ENCODE measurements around the gene UNC13D. TPM values are rescaled to one million over a fixed set of nuclear protein-coding genes. Genes with fewer than 3 reads are reported as not detected.
"Not testable (repeated sequence)": the region's sequence is repeated elsewhere in the genome, so short reads cannot be mapped to it uniquely, and the experiment has no call there.

UNC13D gene
- total RNA-seq, 2 donors from 2014 or later = 7.3 to 15.1 TPM

- DNase-seq (ENCODE audit: low spot score) = peak; percentile 98
- intact Hi-C loops (cut with DNase I) = loop anchor here in 1 of 2 donors (5.0 kb wide), 1 partner anchor 42 kb away; no protein-coding TSS in a partner anchor
These were observed 59.0 kb downstream of the UNC13D start for GRCh38 chr17:75785016-75785890.

- intact Hi-C loops (cut with DNase I) = loop anchor here in 1 of 2 donors (5.0 kb wide), 1 partner anchor 43 kb away; no protein-coding TSS in a partner anchor
- peak; percentile 99 for DNase-seq (ENCODE audit: low spot score)
These were observed 59.7 kb downstream of the UNC13D start, which contains the start of gene UNK for GRCh38 chr17:75784473-75785015. TSS of gene UNK (plus strand) at chr17:75784806. CDS start at chr17:75784881, 75 bp downstream.

GRCh38 chr17:75783803-75784472 lies 60.3 kb downstream of the UNC13D start:
- peak; percentile 85 for DNase-seq (ENCODE audit: low spot score)

GRCh38 chr17:75783069-75783783 lies 61.0 kb downstream of the UNC13D start:
- intact Hi-C loops (cut with DNase I) = no loop called here
- no peak for DNase-seq (ENCODE audit: low spot score)

More at GRCh38 chr17:75783803-75784472, 60.3 kb downstream of the UNC13D start:
- intact Hi-C loops (cut with DNase I) = no loop called here

GRCh38 chr17:75779987-75780889 lies 64.0 kb downstream of the UNC13D start:
- no peak for DNase-seq (ENCODE audit: low spot score)
- intact Hi-C loops (cut with DNase I) = loop anchor here (5.0 to 10.0 kb wide), 2 partner anchors 97 to 895 kb away; partner anchors contain the start of gene TRIM47 (in 1 of the 2)

- intact Hi-C loops (cut with DNase I) = loop anchor here (5.0 to 10.0 kb wide), 2 partner anchors 98 to 895 kb away; partner anchors contain the start of gene TRIM47 (in 1 of the 2)
- DNase-seq (ENCODE audit: low spot score) = peak; percentile 99
These were observed 64.8 kb downstream of the UNC13D start for GRCh38 chr17:75779250-75779986.

GRCh38 chr17:75778861-75779249 lies 65.3 kb downstream of the UNC13D start:
- no peak for DNase-seq (ENCODE audit: low spot score)
- intact Hi-C loops (cut with DNase I) = loop anchor here (5.0 to 10.0 kb wide), 2 partner anchors 98 to 896 kb away; partner anchors contain the start of gene TRIM47 (in 1 of the 2)

GRCh38 chr17:75778066-75778860 lies 65.9 kb downstream of the UNC13D start:
- intact Hi-C loops (cut with DNase I) = loop anchor here (5.0 to 10.0 kb wide), 2 partner anchors 99 to 897 kb away; partner anchors contain the start of gene TRIM47 (in 1 of the 2)
- not testable (repeated sequence) for DNase-seq (ENCODE audit: low spot score)

- intact Hi-C loops (cut with DNase I) = loop anchor here (5.0 to 10.0 kb wide), 2 partner anchors 100 to 897 kb away; partner anchors contain the start of gene TRIM47 (in 1 of the 2)
- no peak for DNase-seq (ENCODE audit: low spot score)
These were observed 66.8 kb downstream of the UNC13D start for GRCh38 chr17:75777296-75777922.

Small RNAs within 50 kb of the gene (microRNA-seq; reads per million reads assigned to microRNA genes)
- 0 to 0.78 reads per million in 2 donors for gene MIR4738 (ENCODE audit: borderline microRNAs expressed in 2 of 2)

Other genes with a start within 250 kb of the UNC13D start
- gene SMIM5, start 211.0 kb downstream of the UNC13D start, total RNA-seq = under 1 TPM; 0.38 to 0.97 TPM
- 10 to 100 TPM; 14.5 to 14.8 TPM for gene RECQL5, start 177.2 kb downstream of the UNC13D start, total RNA-seq
- 10 to 100 TPM; 56.7 to 66.1 TPM for gene SAP30BP, start 177.1 kb downstream of the UNC13D start, total RNA-seq
- gene ITGB4, start 122.9 kb downstream of the UNC13D start, total RNA-seq = 10 to 100 TPM; 39.4 to 46.6 TPM
- gene GALK1, start 79.2 kb downstream of the UNC13D start, total RNA-seq = 10 to 100 TPM; 21.0 to 27.6 TPM
- 10 to 100 TPM; 23.3 to 32.9 TPM for gene UNK, start 59.6 kb downstream of the UNC13D start, total RNA-seq
- gene WBP2, start 10.9 kb upstream of the UNC13D start, total RNA-seq = 100 to 1,000 TPM in 1 of 2 donors, 10 to 100 TPM in 1; 75.8 to 111 TPM
- gene TRIM47, start 34.2 kb upstream of the UNC13D start, total RNA-seq = 10 to 100 TPM; 60.8 to 70.9 TPM
- 10 to 100 TPM; 12.8 to 15.7 TPM for gene TRIM65, start 52.5 kb upstream of the UNC13D start, total RNA-seq
- gene MRPL38, start 60.5 kb upstream of the UNC13D start, total RNA-seq = 10 to 100 TPM; 49.3 to 55.5 TPM
- 1 to 10 TPM; 4.5 to 6.8 TPM for gene FBF1, start 96.6 kb upstream of the UNC13D start, total RNA-seq
- 10 to 100 TPM; 45.2 to 46.2 TPM for gene ACOX1, start 134.8 kb upstream of the UNC13D start, total RNA-seq
- 10 to 100 TPM; 11.1 to 12.7 TPM for gene TEN1, start 134.8 kb upstream of the UNC13D start, total RNA-seq
- 1 to 10 TPM; 2.9 to 4.9 TPM for gene CDK3, start 156.5 kb upstream of the UNC13D start, total RNA-seq
- gene EVPL, start 182.9 kb upstream of the UNC13D start, total RNA-seq = 1 to 10 TPM in 1 of 2 donors, under 1 TPM in 1; 0.33 to 1.3 TPM
- 10 to 100 TPM; 45.3 to 49.1 TPM for gene SRP68, start 228.1 kb upstream of the UNC13D start, total RNA-seq
- gene GALR2, start 230.4 kb upstream of the UNC13D start, total RNA-seq = not detected
- gene ZACN, start 234.8 kb upstream of the UNC13D start, total RNA-seq = not detected